ENCODE data around the gene GJA3. TPM values are rescaled to one million over a fixed set of nuclear protein-coding genes. Genes with fewer than 3 reads are reported as not detected.

GJA3 gene
- total and polyA plus RNA-seq, 2 of the 4 experiments (the other 2 are of a cell fraction): 1.5 to 2.7 TPM

GRCh38 chr13:20206698-20207235, 45.9 kb upstream of the GJA3 start:
- Histone ChIP-seq H2AK5ac (ENCODE audit: low read depth, low read length) (no peak overlapping the region), H2BK120ac (ENCODE audit: low read depth, low read length) (no peak overlapping the region), H4K8ac (ENCODE audit: low read depth in 2 of 2, low read length in 2 of 2) (no peak overlapping the region), H3K18ac (ENCODE audit: low read depth, low read length) (no peak overlapping the region), H2AK9ac (replicated peaks; ENCODE audit: low read depth, low read length, poor library complexity) (no peak overlapping the region), H2BK20ac (ENCODE audit: low read depth, low read length) (no peak overlapping the region), H3K4me1 (ENCODE audit: control insufficient read depth, insufficient read depth, low read length) (no peaks in the 10 kb centered on the region), H3K27ac (ENCODE audit: insufficient read depth, low read length) (no peak overlapping the region), H3K79me1 (ENCODE audit: low read depth in 1 of 2, low read length in 2 of 2) (no peaks in the 10 kb centered on the region), H3K9me3 (ENCODE audit: control insufficient read depth, insufficient read depth, low read length) (peaks cover under 1% of the 10 kb centered on the region), H2BK15ac (ENCODE audit: low read depth, low read length) (no peak overlapping the region), H2BK5ac (ENCODE audit: low read depth, low read length, poor library complexity, severe bottlenecking) (no peak overlapping the region), H3K27me3 (ENCODE audit: control insufficient read depth, insufficient read depth, low read length) (peaks cover 38% of the 10 kb centered on the region), H3K4ac (ENCODE audit: low read depth, low read length) (no peak overlapping the region), H3K9me1 (ENCODE audit: insufficient read depth, low read length) (no peaks in the 10 kb centered on the region), H3K56ac (ENCODE audit: extremely low read depth, insufficient read depth, low read length) (no peak overlapping the region), H2AFZ (replicated peaks; ENCODE audit: low read length, poor library complexity) (no peak overlapping the region), H4K5ac (ENCODE audit: low read depth, low read length) (no peak overlapping the region), H3K4me2 (ENCODE audit: low read depth, low read length) (no peak overlapping the region), H3K9ac (ENCODE audit: low read depth, low read length) (no peak overlapping the region), H4K91ac (ENCODE audit: insufficient read depth, low read depth, low read length) (no peak overlapping the region), H3K14ac (replicated peaks; ENCODE audit: low read depth, low read length) (no peak overlapping the region), H3K36me3 (ENCODE audit: control insufficient read depth, insufficient read depth, low read length) (no peaks in the 10 kb centered on the region), H3K4me3 (ENCODE audit: insufficient read depth, low read depth, low read length) (no peak overlapping the region), H4K20me1 (ENCODE audit: insufficient read depth, low read length) (no peaks in the 10 kb centered on the region), H3K23ac (ENCODE audit: low read depth, low read length) (no peak overlapping the region)
- no peak for DNase-seq
- dilution Hi-C loops (cut with HindIII; ENCODE audit: low sequenced_read_pairs, unreplicated experiment): no loop called here
- no TSS peak for BruUV-seq (replicated peaks)
- ChIA-PET CTCF (no interaction called here), POLR2A (ENCODE audit: unreplicated experiment) (no interaction called here)
- 63% methylated on average over 7 of the region's 16 CpGs; no CpG with 5 or more reads in 1 of the 2 experiments for WGBS, 2 experiments (ENCODE audit: extremely low coverage in 2 of 2, insufficient read length in 1 of 2)
- in situ Hi-C loops (cut with MboI; ENCODE audit: low sequenced_read_pairs): no loop called here
- no peak for ATAC-seq (ENCODE audit: low read depth)
- TF ChIP-seq CTCF (conservative IDR thresholded peaks at IDR 0.05; ENCODE audit: low read depth, low read length): no peak
- TF ChIP-seq CEBPB (IDR thresholded peaks at IDR 0.05; ENCODE audit: low read depth, low read length): no peak
- intact Hi-C loops (cut with micrococcal nuclease): loop anchor here (10.0 kb wide), 1 partner anchor 88 kb away; no protein-coding TSS in a partner anchor
